ENCODE data around the gene ARHGAP44. TPM values are rescaled to one million over a fixed set of nuclear protein-coding genes. Genes with fewer than 3 reads are reported as not detected.
A peak's percentile ranks its signal among the peaks of the same experiment; 100 is the strongest.

The ARHGAP44 gene
- total RNA-seq, 4 donors from 2014 or later: 10.9 to 22.0 (median 18.7) TPM

DNA sequence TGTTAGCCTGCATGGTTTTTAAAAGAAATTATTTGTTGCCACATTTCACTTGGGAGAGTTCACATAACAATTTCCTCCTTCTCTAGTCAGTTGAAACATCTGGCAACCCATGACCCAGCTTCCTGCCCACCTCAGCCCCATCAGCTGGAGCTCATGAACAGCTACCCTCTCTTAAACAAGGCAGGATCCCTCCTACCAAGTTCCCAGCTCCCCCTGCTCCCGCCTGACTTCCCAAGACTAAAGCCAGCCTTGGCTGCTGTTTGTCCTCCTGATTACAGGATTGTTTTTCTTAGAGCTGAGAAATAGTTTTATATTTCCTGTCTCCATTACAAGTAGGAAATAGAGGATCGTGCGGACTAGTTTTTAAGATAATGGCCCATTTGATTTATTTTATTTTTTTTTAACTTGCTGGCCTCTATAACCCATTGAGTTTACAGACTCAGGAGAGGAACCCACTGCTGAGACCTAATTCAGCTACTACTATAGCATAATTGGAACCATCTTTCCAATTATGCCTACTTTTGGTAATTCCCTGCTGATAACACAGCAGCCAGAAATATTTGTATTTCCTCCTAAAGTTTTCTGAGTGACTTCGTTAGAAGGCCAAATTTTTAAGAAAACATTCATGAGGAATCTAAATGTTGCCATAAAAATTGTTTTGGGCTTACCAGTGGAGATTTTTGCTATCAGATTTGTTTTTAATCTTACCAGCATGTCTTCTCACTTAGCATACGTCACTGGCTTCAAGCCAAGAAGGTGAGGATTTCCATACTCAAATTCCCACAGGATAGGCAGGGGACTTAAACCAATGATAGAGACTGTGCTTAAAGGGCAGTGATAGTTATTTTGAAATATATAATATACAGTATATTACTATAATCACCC lies 138.5 kb downstream of the ARHGAP44 start:
- 61 to 63% methylated on average over 5 of the region's 5 CpGs for WGBS, 2 donors
- no peak overlapping the region for H3K4me3 ChIP-seq (replicated peaks in 1 of 3)
- H3K4me1 ChIP-seq: no peaks in the 10 kb centered on the region
- no peak for DNase-seq
- intact Hi-C loops (cut with DNase I): loop anchor here (10.0 kb wide), 1 partner anchor 77 kb away; no protein-coding TSS in a partner anchor
- TF ChIP-seq, protein P1, sequence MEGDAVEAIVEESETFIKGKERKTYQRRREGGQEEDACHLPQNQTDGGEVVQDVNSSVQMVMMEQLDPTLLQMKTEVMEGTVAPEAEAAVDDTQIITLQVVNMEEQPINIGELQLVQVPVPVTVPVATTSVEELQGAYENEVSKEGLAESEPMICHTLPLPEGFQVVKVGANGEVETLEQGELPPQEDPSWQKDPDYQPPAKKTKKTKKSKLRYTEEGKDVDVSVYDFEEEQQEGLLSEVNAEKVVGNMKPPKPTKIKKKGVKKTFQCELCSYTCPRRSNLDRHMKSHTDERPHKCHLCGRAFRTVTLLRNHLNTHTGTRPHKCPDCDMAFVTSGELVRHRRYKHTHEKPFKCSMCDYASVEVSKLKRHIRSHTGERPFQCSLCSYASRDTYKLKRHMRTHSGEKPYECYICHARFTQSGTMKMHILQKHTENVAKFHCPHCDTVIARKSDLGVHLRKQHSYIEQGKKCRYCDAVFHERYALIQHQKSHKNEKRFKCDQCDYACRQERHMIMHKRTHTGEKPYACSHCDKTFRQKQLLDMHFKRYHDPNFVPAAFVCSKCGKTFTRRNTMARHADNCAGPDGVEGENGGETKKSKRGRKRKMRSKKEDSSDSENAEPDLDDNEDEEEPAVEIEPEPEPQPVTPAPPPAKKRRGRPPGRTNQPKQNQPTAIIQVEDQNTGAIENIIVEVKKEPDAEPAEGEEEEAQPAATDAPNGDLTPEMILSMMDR (IDR thresholded peaks at IDR 0.05): no peak
- TF ChIP-seq POLR2A (IDR thresholded peaks at IDR 0.05): no peak
- H3K27me3 ChIP-seq: no peaks in the 10 kb centered on the region
- H3K9me3 ChIP-seq: no peaks in the 10 kb centered on the region
- H3K36me3 ChIP-seq: no peaks in the 10 kb centered on the region
- no peak overlapping the region for H3K27ac ChIP-seq

DNA sequence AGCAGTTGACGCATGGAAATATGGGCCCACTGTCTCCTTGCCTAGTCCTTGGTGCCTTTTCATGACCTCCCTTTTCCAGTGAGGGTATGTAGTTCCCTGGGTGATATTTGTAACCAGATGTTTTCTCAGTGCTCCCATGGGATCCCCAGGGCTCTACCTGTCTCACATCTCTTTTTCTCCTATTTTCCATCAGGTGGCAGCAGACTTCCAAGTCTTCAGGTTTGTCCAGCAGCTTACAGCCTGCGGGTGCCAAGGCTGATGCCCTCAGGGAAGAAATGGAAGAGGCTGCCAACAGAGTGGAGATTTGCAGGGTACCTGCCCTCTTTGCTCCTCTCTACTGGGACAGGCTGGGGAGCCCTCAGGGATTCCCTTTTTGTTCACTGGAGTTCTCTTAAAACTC lies 139.4 kb downstream of the ARHGAP44 start:
- no peaks in the 10 kb centered on the region for H3K4me1 ChIP-seq
- no peaks in the 10 kb centered on the region for H3K36me3 ChIP-seq
- H3K27me3 ChIP-seq: no peaks in the 10 kb centered on the region
- H3K9me3 ChIP-seq: no peaks in the 10 kb centered on the region
- WGBS, 2 donors: 15 to 61% methylated on average over 2 of the region's 2 CpGs
- intact Hi-C loops (cut with DNase I): loop anchor here (10.0 kb wide), 1 partner anchor 76 kb away; no protein-coding TSS in a partner anchor
- no peak overlapping the region for H3K27ac ChIP-seq
- H3K4me3 ChIP-seq (replicated peaks in 1 of 3): no peak overlapping the region
- TF ChIP-seq, protein P1 (IDR thresholded peaks at IDR 0.05): peak in 4 of 6 experiments; percentile 13 to 44 (median 36)
- TF ChIP-seq POLR2A (IDR thresholded peaks at IDR 0.05): no peak
- DNase-seq: peak; percentile 16 to 33

DNA sequence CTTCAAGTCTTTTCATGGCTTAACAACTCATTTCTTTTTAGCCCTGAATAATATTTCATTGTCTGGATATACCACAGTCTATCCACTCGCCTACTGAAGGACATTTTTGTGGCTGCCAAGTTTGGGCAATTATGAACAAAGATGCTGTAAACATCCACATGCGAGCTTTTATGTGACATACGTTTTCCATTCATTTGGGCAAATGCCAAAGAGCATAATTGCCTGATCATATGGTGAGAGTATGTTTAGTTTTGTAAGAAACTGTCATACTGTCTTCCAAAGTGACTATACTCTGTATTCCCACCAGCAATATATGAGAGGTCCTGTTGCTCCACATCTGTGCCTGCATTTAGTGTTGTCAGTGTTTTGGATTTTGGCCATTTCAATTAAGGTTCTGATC lies 147.2 kb downstream of the ARHGAP44 start:
- no peak for DNase-seq
- 60 to 69% methylated on average over 3 of the region's 3 CpGs for WGBS, 2 donors
- Histone ChIP-seq H3K4me3 (replicated peaks in 1 of 3) (no peak overlapping the region), H3K36me3 (no peaks in the 10 kb centered on the region), H3K27me3 (no peaks in the 10 kb centered on the region), H3K27ac (no peak overlapping the region), H3K9me3 (no peaks in the 10 kb centered on the region), H3K4me1 (no peaks in the 10 kb centered on the region)
- TF ChIP-seq, protein P1 (IDR thresholded peaks at IDR 0.05): no peak
- TF ChIP-seq POLR2A (IDR thresholded peaks at IDR 0.05): no peak
- intact Hi-C loops (cut with DNase I): no loop called here

DNA sequence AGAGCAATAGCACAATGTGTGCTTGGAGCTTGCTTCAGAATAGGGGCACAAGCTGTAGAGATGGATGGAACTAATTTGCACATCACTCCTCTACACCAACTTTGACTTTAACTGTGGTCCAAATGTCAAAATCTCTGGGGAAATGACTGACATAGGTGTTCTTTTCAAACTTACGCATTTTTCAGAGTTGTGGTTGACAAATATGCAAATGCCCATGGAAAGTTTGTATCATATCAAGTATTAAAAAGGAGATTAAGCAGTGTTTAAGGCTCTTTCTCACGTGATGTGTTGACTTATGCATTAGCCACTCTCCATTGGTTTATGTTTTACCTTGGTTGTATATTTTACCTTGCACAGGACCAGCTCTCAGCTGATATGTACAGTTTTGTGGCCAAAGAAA lies 151.4 kb downstream of the ARHGAP44 start:
- Histone ChIP-seq H3K9me3 (no peaks in the 10 kb centered on the region), H3K4me3 (replicated peaks in 1 of 3) (no peak overlapping the region), H3K27ac (no peak overlapping the region), H3K36me3 (peaks cover 0 to 12% of the 10 kb centered on the region in 2 donors), H3K27me3 (no peaks in the 10 kb centered on the region), H3K4me1 (no peaks in the 10 kb centered on the region)
- WGBS, 2 donors: 95 to 97% methylated on average over 2 of the region's 2 CpGs
- no peak for DNase-seq
- intact Hi-C loops (cut with DNase I): no loop called here
- TF ChIP-seq, protein P1 (IDR thresholded peaks at IDR 0.05): no peak
- TF ChIP-seq POLR2A (IDR thresholded peaks at IDR 0.05): no peak

DNA sequence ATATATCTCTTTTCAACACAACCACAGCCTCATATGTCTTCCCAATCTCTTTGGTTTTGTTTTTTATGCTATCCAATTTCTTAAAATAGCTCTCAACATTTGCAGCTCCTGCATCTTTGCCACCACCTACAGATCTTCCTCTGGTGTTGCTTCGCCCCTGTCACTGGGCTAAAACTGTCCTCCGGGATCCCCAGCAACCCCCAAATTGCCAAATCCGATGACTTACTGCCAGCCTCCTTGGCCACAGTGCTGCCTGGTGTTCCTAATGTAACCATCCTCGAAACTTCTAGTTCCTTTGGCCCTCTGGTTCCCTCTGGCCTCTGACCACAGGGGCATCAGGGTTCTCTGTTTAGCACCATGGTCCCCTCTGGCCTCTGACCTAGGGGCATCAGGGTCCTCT lies 157.7 kb downstream of the ARHGAP44 start:
- Histone ChIP-seq H3K4me1 (no peaks in the 10 kb centered on the region), H3K9me3 (no peaks in the 10 kb centered on the region), H3K27ac (no peak overlapping the region), H3K36me3 (peaks cover 6 to 23% of the 10 kb centered on the region in 2 donors), H3K4me3 (replicated peaks in 1 of 3) (no peak overlapping the region), H3K27me3 (no peaks in the 10 kb centered on the region)
- DNase-seq: no peak
- WGBS, 2 donors: 72 to 94% methylated on average over 4 of the region's 4 CpGs
- no peak for TF ChIP-seq POLR2A (IDR thresholded peaks at IDR 0.05)
- TF ChIP-seq, protein P1 (IDR thresholded peaks at IDR 0.05): no peak
- intact Hi-C loops (cut with DNase I): no loop called here

Data from thyroid gland (tissue), 4 donors.